Heart right ventricle (tissue), 16 donors: ENCODE results near the gene KCNQ1. TPM values are rescaled to one million over a fixed set of nuclear protein-coding genes. Genes with fewer than 3 reads are reported as not detected.
A peak's percentile ranks its signal among the peaks of the same experiment; 100 is the strongest.

Experiments used
- ATAC-seq, 8 donors: fragments of 200-7000 bp; cut with Tn5 transposase; one replicate each; pipeline ENCODE4 v1.9.1; 2020; ENCODE audit warnings: mild to moderate bottlenecking in 8 of 8, moderate library complexity in 8 of 8, moderate number of reproducible peaks in 1 of 8
- DNase-seq, 2 donors: peaks; one replicate each; pipeline ENCODE4 v3.0.0-alpha.2; 2020
- H3K27ac ChIP-seq, 10 donors: fragments of 200-600 bp; sonication (generic) in 2 of 10; one replicate each; pipeline versions ENCODE4 v1.5.0 to v1.8.0; 2020 to 2022; ENCODE audit warnings: mild to moderate bottlenecking in 3 of 10
- H3K27me3 ChIP-seq, 7 donors: fragments of 200-600 bp; one replicate each; pipeline ENCODE4 v1.8.0; 2021 to 2022; ENCODE audit warnings: mild to moderate bottlenecking in 2 of 7
- H3K36me3 ChIP-seq, 9 donors: fragments of 200-600 bp; sonication (generic) in 1 of 9; one replicate each; pipeline versions ENCODE4 v1.5.0 to v1.8.0; 2020 to 2022; ENCODE audit warnings: mild to moderate bottlenecking in 2 of 9
- H3K4me1 ChIP-seq, 9 donors: fragments of 200-600 bp; sonication (generic) in 1 of 9; one replicate each; pipeline versions ENCODE4 v1.5.0 to v1.8.0; 2020 to 2022; ENCODE audit warnings: mild to moderate bottlenecking in 4 of 9
- H3K4me3 ChIP-seq, 10 donors: fragments of 200-600 bp; sonication (generic) in 2 of 10; one replicate each; pipeline versions ENCODE4 v1.5.0 to v1.8.0; 2020 to 2022; ENCODE audit warnings: mild to moderate bottlenecking in 7 of 10, moderate library complexity in 2 of 10
- H3K9me3 ChIP-seq, 11 donors: fragments of 200-600 bp in 10 of 11; sonication (generic) in 2 of 11; one replicate each; pipeline versions ENCODE4 v1.5.0 to v1.8.0; 2013 to 2022; ENCODE audit warnings: mild to moderate bottlenecking in 2 of 11, control low read depth in 1 of 11, moderate library complexity in 1 of 11
- WGBS, 2 donors: extraction: QIAGEN DNeasy Blood & Tissue Kit; methylation state at CpG; one replicate each; pipeline ENCODE4 v1.1.7; 2013; ENCODE audit warnings: inconsistent platforms in 1 of 2; 5-methylcytosine and 5-hydroxymethylcytosine counted together
- intact Hi-C, 10 donors: fragments of 100-400 bp; cut with DNase I; formaldehyde crosslinking; loops; one replicate each; pipeline versions ENCODE4 v1.11.1 to v1.14.2; 2022
- polyA plus RNA-seq, 2 donors: library from polyadenylated mRNA; stranded (reverse); fragments of 200-250 nt; gene quantifications; one replicate each; pipeline ENCODE4 v1.2.3, GENCODE V29; 2013
- total RNA-seq, 10 donors: library from RNA; stranded (reverse); fragmentation: NEBNext Ultra II Directional in 3 of 10; extraction: Animal tissue kit (Norgen Biotek cat#: 25700) in 3 of 10; gene quantifications; one replicate each; pipeline versions ENCODE4 v1.2.1 to v1.2.4, GENCODE V29; 2021 to 2023
- TF ChIP-seq, protein P1 (sequence below), 9 donors: fragments of 200-600 bp; sonication (generic) in 2 of 9; IDR thresholded peaks; one replicate each; pipeline versions ENCODE4 v1.5.0 to v1.8.0; 2021 to 2022; ENCODE audit warnings: antibody characterized with exemption in 9 of 9, mild to moderate bottlenecking in 5 of 9, moderate library complexity in 1 of 9
- donor health status: Arrhythmogenic right ventricular cardiomyopathy.
- donor health status: ischemic (EF 13 %, LVEDD 7.1; RV severe dilation, severe dysfunction).
- donor health status: healthy with polysubstance abuse.
- donor health status: DM: no; HTN: yes; CAD: no.
- donor health status: DM: no; HTN: no; CAD: no.
- donor health status: ischemic (EF 25% LVEDD 6.9; RV normal size, moderate dysfunction).
- donor health status: ischemic (EF 25% LVEDD 5.7; RV mildly dilated, moderate dysfunction).
- donor health status: healthy.
- donor health status: DM: yes; HTN: yes; CAD: no.
- donor health status: Ischemic cardiomyopathy.
- donor health status: ischemic (EF 35%, LVEDD 5.7; RV mildly dilated, moderate dysfunction).
- donor health status: nonischemic (EF 11% LVEDD 7.7; RV severe dilation, severe dysfunction).
- donor health status: DM: yes; HTN: yes; CAD: no.
- donor health status: PGD.
- donor health status: ischemic (EF 29% LVEDD 5.4; RV normal size, mild dysfunction).
- donor health status: nonischemic (EF 23%, LVEDD 6.1; RV moderate dilation, normal function).

KCNQ1 gene
- total and polyA plus RNA-seq, 12 donors, result 19.9 to 48.2 (median 33.7) TPM

DNA sequence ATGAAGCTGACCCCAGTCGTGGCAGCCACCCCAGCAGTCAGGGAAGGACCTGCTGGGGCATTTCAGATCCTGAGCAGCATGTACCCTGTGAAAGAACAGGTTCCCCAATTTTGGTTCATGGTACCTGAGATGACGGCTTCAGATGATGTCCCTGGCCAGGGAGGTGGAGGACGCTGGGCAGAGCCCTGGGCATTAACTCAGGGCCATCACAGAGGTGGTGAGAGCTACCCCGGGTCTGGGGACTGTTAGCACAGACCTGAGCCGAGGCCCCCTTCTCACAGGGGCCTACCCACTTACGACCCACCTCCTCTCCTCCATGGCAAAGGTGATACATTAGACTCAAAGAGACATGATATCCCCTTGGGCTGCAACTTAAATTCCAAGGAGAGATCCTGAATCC lies 372.6 kb downstream of the KCNQ1 start:
- TF ChIP-seq, protein P1, sequence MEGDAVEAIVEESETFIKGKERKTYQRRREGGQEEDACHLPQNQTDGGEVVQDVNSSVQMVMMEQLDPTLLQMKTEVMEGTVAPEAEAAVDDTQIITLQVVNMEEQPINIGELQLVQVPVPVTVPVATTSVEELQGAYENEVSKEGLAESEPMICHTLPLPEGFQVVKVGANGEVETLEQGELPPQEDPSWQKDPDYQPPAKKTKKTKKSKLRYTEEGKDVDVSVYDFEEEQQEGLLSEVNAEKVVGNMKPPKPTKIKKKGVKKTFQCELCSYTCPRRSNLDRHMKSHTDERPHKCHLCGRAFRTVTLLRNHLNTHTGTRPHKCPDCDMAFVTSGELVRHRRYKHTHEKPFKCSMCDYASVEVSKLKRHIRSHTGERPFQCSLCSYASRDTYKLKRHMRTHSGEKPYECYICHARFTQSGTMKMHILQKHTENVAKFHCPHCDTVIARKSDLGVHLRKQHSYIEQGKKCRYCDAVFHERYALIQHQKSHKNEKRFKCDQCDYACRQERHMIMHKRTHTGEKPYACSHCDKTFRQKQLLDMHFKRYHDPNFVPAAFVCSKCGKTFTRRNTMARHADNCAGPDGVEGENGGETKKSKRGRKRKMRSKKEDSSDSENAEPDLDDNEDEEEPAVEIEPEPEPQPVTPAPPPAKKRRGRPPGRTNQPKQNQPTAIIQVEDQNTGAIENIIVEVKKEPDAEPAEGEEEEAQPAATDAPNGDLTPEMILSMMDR (IDR thresholded peaks at IDR 0.05), result no peak
- ATAC-seq (no peak), DNase-seq (no peak)
- no peaks in the 10 kb centered on the region for H3K27me3 ChIP-seq
- H3K27ac ChIP-seq, result no peak overlapping the region
- H3K36me3 ChIP-seq, result no peaks in the 10 kb centered on the region
- no peak overlapping the region for H3K4me3 ChIP-seq
- peaks cover 6 to 12% (median 8%) of the 10 kb centered on the region in 9 donors for H3K4me1 ChIP-seq
- WGBS, 2 donors, result 92 to 97% methylated on average over 6 of the region's 6 CpGs
- H3K9me3 ChIP-seq, result peaks cover 0 to 28% (median 8%) of the 10 kb centered on the region in 11 donors
- intact Hi-C loops, result no loop called here

DNA sequence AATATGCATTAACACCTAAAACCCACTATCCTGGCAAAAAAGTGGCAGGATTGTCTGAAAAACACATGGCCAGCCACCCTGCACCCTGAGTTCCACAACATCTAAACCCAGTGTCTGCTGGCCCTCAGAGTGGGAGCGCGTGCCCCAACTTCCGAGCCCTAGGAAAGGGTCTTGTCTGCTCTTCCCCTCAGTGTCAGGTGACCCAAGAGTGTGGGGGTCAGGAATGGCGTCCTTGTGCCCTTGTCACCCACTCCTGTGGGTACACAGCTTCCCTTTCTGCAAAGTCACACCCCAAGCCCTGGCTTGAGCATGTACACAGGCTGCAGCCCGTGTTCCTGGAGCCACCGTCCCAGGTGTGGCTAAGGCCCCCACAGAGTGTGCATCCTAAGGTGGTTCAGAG lies 373.2 kb downstream of the KCNQ1 start:
- intact Hi-C loops, result no loop called here
- H3K36me3 ChIP-seq, result no peaks in the 10 kb centered on the region

DNA sequence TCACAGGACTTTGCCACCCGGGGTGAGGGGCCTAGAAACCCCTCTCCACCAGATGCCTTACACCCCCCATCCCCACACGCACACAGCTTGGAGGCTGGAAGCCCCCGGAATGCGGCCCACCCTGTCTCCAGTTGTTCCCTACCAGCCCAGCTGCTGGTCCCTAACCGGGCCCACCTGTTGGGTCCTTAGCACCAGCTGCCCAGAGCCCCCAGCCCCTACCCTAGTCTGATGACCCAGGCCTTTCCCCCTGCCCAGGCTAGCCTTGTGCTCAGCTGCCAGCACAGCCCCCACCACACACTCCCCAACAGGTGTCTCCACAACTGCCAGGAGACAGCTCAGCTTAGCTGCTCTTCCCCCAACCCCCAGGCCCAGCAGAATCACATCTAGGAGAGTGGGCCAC lies 373.7 kb downstream of the KCNQ1 start:
- TF ChIP-seq, protein P1 (IDR thresholded peaks at IDR 0.05), result no peak
- 88 to 93% methylated on average over 5 of the region's 5 CpGs for WGBS, 2 donors
- DNase-seq, result no peak

More for the DNA sequence above, 373.2 kb downstream of the KCNQ1 start:
- H3K9me3 ChIP-seq, result peaks cover 0 to 31% (median 8%) of the 10 kb centered on the region in 11 donors
- H3K27ac ChIP-seq, result no peak overlapping the region
- H3K27me3 ChIP-seq, result no peaks in the 10 kb centered on the region
- 95% methylated on average over 6 of the region's 6 CpGs for WGBS, 2 donors
- ATAC-seq (no peak), DNase-seq (peak in 1 of 2 donors; percentile 3)
- no peak overlapping the region for H3K4me3 ChIP-seq
- peaks cover under 1 to 10% (median 2%) of the 10 kb centered on the region in 9 donors for H3K4me1 ChIP-seq
- TF ChIP-seq, protein P1 (IDR thresholded peaks at IDR 0.05), result no peak

DNA sequence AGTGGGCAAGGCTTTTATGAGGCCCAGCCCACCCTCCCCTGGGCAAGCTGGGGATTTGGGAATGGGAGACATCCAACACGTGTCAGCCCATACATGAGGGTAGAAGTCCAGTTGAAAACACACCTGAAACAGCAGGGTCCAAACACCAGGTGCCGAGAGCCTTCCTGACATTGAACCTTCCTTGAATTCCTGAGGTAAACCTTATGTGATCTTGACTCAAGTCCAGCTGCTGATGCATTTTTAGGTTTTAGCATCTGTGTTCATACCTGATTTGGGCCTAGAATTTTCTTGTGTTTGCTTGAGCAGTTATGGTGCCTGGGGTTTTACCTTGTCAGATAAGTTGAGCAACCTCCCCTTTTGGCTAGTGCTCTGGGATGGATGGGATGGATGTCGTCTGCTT lies 374.5 kb downstream of the KCNQ1 start:
- WGBS, 2 donors, result 90 to 97% methylated on average over 3 of the region's 3 CpGs

More for the DNA sequence above, 373.7 kb downstream of the KCNQ1 start:
- Histone ChIP-seq H3K36me3 (no peaks in the 10 kb centered on the region), H3K27ac (no peak overlapping the region), H3K9me3 (peaks cover 0 to 35% (median 8%) of the 10 kb centered on the region in 11 donors), H3K27me3 (no peaks in the 10 kb centered on the region), H3K4me1 (peaks cover 0 to 7% (median 0%) of the 10 kb centered on the region in 9 donors), H3K4me3 (no peak overlapping the region)
- ATAC-seq, result no peak
- intact Hi-C loops, result no loop called here

More for the DNA sequence above, 374.5 kb downstream of the KCNQ1 start:
- TF ChIP-seq, protein P1 (IDR thresholded peaks at IDR 0.05), result no peak
- Histone ChIP-seq H3K4me1 (peaks cover 0 to 10% (median 3%) of the 10 kb centered on the region in 9 donors), H3K9me3 (peaks cover 0 to 37% (median 8%) of the 10 kb centered on the region in 11 donors), H3K27ac (no peak overlapping the region), H3K36me3 (no peaks in the 10 kb centered on the region), H3K27me3 (no peaks in the 10 kb centered on the region), H3K4me3 (no peak overlapping the region)
- intact Hi-C loops, result no loop called here
- DNase-seq (no peak), ATAC-seq (no peak)
